ENCODE data around the gene CANX. TPM values are rescaled to one million over a fixed set of nuclear protein-coding genes. Genes with fewer than 3 reads are reported as not detected.
A peak's percentile ranks its signal among the peaks of the same experiment; 100 is the strongest.

CANX gene
- total and polyA plus RNA-seq, 9 of the 15 experiments (the other 6 are each of a cell fraction or from before 2014, with no cell fraction given) = 155 to 893 (median 589) TPM

DNA sequence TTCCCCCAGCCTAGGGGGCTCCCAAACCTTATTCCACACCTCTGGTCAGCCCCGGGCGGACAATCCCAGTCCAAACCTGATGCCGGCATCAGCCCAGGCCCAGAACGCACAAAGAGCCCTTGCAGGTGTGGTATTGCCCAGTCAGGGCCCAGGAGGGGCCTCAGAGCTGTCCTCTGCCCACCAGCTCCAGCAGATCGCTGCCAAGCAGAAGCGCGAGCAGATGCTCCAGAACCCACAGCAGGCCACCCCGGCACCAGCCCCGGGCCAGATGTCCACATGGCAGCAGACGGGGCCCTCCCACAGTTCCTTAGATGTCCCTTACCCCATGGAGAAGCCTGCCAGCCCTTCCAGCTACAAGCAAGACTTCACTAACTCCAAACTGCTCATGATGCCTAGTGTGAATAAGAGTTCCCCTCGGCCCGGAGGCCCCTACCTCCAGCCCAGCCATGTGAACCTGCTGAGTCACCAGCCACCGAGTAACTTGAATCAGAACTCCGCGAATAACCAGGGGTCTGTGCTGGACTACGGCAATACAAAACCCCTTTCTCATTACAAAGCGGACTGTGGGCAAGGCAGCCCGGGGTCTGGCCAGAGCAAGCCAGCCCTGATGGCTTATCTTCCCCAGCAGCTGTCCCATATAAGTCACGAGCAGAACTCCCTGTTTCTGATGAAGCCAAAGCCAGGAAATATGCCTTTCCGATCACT, 67.4 kb downstream of the CANX start (continued):
- TF ChIP-seq, protein P1, sequence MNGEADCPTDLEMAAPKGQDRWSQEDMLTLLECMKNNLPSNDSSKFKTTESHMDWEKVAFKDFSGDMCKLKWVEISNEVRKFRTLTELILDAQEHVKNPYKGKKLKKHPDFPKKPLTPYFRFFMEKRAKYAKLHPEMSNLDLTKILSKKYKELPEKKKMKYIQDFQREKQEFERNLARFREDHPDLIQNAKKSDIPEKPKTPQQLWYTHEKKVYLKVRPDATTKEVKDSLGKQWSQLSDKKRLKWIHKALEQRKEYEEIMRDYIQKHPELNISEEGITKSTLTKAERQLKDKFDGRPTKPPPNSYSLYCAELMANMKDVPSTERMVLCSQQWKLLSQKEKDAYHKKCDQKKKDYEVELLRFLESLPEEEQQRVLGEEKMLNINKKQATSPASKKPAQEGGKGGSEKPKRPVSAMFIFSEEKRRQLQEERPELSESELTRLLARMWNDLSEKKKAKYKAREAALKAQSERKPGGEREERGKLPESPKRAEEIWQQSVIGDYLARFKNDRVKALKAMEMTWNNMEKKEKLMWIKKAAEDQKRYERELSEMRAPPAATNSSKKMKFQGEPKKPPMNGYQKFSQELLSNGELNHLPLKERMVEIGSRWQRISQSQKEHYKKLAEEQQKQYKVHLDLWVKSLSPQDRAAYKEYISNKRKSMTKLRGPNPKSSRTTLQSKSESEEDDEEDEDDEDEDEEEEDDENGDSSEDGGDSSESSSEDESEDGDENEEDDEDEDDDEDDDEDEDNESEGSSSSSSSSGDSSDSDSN (IDR thresholded peaks at IDR 0.05; ENCODE audit: borderline replicate concordance in 1 of 2, low read depth in 2 of 2, low read length in 2 of 2) = 0 out of 4 replicates have a peak, but pooled peaks of 1 of the 2 experiments have one; percentile 44
- peak; percentile 59; the same call in 1 of the 2 replicates for TF ChIP-seq MAFK (IDR thresholded peaks at IDR 0.05; ENCODE audit: low read length)
- peak; percentile 86 for TF ChIP-seq ZNF316 (IDR thresholded peaks at IDR 0.05)
- TF ChIP-seq NCOR1 (IDR thresholded peaks at IDR 0.05) = peak; percentile 15; the same call in 1 of the 2 replicates
- TF ChIP-seq, protein P2, sequence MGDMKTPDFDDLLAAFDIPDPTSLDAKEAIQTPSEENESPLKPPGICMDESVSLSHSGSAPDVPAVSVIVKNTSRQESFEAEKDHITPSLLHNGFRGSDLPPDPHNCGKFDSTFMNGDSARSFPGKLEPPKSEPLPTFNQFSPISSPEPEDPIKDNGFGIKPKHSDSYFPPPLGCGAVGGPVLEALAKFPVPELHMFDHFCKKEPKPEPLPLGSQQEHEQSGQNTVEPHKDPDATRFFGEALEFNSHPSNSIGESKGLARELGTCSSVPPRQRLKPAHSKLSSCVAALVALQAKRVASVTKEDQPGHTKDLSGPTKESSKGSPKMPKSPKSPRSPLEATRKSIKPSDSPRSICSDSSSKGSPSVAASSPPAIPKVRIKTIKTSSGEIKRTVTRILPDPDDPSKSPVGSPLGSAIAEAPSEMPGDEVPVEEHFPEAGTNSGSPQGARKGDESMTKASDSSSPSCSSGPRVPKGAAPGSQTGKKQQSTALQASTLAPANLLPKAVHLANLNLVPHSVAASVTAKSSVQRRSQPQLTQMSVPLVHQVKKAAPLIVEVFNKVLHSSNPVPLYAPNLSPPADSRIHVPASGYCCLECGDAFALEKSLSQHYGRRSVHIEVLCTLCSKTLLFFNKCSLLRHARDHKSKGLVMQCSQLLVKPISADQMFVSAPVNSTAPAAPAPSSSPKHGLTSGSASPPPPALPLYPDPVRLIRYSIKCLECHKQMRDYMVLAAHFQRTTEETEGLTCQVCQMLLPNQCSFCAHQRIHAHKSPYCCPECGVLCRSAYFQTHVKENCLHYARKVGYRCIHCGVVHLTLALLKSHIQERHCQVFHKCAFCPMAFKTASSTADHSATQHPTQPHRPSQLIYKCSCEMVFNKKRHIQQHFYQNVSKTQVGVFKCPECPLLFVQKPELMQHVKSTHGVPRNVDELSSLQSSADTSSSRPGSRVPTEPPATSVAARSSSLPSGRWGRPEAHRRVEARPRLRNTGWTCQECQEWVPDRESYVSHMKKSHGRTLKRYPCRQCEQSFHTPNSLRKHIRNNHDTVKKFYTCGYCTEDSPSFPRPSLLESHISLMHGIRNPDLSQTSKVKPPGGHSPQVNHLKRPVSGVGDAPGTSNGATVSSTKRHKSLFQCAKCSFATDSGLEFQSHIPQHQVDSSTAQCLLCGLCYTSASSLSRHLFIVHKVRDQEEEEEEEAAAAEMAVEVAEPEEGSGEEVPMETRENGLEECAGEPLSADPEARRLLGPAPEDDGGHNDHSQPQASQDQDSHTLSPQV (IDR thresholded peaks at IDR 0.05) = peak; percentile 69
- TF ChIP-seq ZNF146 (CRISPR knock-in tag; IDR thresholded peaks at IDR 0.05; ENCODE audit: unreplicated experiment) = no peak
- TF ChIP-seq KHSRP (IDR thresholded peaks at IDR 0.05) = no peak
- TF ChIP-seq SMARCA4 (IDR thresholded peaks at IDR 0.05) = peak; percentile 72
- TF ChIP-seq SMAD3 (CRISPR knock-in tag; conservative IDR thresholded peaks at IDR 0.05) = no peak
- no peak for TF ChIP-seq CBX1 (IDR thresholded peaks at IDR 0.05; ENCODE audit: low read depth)
- peak; percentile 76 for TF ChIP-seq TCF3 (CRISPR knock-in tag; IDR thresholded peaks at IDR 0.05)
- TF ChIP-seq, protein P3, sequence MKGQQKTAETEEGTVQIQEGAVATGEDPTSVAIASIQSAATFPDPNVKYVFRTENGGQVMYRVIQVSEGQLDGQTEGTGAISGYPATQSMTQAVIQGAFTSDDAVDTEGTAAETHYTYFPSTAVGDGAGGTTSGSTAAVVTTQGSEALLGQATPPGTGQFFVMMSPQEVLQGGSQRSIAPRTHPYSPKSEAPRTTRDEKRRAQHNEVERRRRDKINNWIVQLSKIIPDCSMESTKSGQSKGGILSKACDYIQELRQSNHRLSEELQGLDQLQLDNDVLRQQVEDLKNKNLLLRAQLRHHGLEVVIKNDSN (CRISPR knock-in tag; IDR thresholded peaks at IDR 0.05) = peak; percentile 31; the same call in 1 of the 2 replicates
